HG03457 (cell line): ENCODE measurements around the gene ZNF69.
"Not testable (repeated sequence)": the region's sequence is repeated elsewhere in the genome, so short reads cannot be mapped to it uniquely, and the experiment has no call there.

Experiments used
- ATAC-seq: cut with Tn5 transposase; IDR thresholded peaks from one replicate; pipeline ENCODE4 v1.9.1; 2021; ENCODE audit warnings: moderate number of reproducible peaks; ENCODE audit not compliant: unreplicated experiment

Gene ZNF69

DNA sequence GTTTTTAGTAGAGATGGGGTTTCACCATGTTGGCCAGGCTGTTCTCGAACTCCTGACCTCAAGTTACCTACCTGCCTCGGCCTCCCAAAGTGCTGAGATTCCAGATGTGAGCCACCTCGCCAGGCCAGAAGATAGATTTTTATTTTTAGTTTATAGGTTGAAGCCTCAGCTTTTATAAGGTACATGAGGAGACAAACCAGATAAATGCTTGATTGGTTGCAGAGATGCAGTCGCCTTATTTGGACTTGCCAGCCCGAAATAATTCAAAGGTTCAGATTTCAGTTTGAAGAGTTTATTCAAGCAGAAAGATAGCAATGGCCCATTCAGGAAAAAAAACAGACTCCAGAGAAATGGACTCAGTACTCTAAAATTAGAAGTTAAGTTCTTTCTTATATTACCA lies 3.1 kb downstream of the ZNF69 start:
- ATAC-seq = no peak

DNA sequence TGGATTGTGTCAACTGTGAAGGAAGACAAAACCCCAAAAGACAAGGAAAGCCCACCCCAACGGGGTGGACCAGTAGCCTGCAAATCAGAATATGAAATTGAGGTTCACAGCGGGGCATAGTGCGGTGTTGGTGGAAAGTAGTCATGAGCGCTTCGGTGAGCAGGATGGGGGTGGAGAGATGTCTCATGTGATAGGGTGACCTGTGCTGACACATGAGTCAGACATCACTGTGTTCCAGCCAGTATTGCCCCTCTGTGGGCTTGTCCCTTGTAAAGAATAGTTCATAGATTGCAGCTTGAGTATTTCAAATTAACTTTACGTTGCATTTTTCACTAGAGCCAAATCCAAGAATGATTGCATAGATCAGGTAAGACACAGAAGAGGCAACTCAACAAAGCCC lies 7.3 kb downstream of the ZNF69 start:
- no peak for ATAC-seq

DNA sequence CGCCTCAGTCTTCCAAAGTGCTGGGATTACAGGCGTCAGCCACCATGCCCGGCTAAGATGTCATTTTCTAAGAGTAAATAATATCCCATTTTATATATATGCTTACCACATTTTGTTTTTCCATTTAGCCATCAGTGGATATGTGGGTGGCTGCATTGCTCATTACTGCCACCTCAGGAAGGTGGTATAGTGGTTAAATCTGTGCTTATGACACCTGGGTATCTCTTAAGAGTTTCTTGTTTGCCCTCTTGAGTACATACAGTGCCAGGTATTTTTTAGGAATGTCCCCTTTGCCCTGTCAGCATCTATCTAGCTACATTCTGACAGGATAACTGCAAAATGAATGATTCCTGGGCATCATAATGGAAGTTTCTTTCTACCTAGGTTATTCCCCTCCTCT lies 14.6 kb downstream of the ZNF69 start:
- no peak for ATAC-seq

DNA sequence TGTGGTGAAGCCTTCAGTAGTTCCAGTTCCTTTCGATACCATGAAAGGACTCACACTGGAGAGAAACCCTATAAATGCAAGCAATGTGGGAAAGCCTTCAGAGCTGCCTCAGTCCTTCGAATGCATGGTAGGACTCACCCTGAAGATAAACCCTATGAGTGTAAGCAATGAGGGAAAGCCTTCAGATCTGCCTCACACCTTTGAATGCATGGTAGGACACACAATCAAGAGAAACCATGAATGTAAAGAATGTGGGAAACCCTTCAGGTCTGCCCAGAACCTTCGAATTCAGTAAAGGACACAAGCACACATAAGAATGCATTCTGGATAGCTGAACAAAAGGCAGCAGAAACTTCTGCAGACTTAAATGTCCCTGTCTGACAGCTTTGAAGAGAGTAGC lies 18.3 kb downstream of the ZNF69 start:
- ATAC-seq = no peak

DNA sequence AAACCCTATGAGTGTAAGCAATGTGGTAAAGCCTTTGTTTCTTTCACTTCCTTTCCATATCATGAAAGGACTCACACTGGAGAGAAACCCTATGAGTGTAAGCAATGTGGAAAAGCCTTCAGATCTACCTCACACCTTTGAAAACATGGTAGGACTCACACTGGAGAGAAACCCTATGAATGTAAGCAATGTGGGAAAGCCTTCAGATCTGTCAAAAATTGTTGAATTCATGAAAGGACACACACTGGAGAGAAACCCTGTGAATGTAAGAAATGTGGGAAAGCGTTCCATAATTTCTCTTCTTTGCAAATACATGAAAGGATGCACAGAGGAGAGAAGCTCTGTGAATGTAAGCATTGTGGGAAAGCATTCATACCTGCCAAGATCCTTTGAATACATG lies 24.4 kb downstream of the ZNF69 start:
- ATAC-seq = not testable (repeated sequence)

DNA sequence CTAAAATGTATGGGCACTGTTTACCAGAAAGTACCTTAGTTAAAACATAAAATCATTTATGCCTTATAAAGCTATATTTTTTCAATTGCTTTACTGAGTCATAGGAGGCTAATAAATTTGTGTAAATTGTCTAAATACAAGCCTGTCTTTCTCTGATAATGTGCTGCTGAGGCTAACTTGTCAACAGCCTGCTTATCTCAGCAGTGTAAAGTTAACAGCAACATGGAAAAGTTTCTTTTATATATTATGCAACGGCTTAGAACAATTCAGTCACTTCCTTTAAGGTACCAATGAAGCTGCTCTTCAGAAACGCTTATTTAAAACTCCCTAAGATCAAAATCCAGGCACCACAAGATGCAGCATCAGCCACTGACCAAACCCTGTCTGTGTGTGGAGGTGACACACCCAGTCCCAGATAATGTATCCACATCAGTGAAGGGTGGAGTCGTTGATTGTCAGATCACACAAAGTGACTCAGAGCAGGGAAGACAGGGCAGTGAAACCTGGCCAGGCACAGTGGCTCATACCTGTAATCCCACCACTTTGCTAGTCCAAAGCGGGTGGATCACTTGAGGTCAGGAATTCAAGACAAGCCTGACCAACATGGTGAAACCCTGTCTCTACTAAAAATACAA lies 27.0 kb downstream of the ZNF69 start:
- not testable (repeated sequence) for ATAC-seq

DNA sequence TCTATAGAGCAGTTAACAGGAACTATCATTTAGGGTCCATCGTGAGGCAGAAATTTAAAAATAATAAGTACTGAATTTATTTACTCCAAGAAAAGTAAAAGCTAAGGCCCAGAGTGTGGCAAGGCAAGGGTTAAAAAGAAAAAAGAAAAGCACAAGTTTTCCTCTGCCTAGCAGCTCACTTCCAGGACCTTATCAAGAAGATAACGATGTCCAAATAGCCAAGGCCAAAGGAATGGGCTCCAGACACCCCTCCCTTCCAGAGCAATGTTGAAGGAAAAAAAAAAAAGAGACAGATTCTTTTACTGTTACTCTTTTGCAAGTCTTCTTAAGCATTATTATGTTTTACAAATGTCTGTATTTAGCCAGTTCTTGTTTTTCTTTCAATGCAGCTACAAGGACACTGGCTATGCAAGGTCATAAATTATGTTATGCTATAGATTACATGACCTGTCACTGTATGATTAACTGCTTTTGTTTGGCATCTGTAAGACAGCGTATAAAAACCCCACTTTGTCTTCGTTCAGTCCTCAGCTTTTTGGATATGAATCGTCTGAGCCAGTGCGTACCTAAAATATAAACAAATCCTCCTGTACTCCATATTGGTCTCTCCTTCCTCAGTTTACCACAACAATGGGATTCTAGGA lies 34.4 kb downstream of the ZNF69 start:
- no peak for ATAC-seq

DNA sequence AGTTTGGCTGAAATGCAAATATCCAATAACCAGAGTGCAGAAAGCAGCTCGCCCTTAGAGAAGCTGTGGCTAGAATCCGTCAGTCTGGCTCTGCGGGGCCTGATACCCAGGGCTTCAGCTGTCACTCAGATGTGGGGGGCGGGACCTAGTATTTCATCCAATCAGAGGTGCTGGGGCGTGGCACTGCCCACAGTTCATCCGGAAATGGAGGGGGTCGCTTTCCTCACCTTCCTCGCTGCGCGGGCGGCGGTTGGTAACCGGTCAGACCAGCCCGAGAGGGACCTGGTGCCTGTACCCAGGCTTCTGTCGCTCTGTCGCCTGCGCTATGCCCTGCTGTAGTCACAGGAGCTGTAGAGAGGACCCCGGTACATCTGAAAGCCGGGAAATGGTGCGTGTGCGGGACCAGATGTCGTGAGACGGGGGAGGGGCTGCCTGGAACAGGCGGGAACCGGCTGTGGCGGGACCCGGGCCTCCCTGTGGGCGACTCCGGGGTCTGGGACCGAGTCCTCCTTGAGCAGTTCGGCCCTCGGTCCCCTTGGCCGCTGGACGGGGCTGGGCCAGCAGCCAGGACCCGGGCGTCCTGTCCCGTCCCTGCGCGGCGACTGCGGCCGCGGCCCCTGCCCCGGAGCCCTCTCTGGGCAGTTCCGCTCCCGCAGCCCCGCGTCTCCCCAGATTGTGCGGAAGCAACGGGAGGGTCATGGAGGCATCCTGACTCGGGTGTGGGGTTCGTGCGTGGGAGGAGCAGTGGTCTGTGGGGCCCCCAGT lies 37.5 kb downstream of the ZNF69 start, which contains the start of gene ZNF700:
ZNF700 (plus strand) TSS at position 222 of the 765 bp plus-strand sequence; CDS start at position 326, 104 bp downstream.
- ATAC-seq = peak; percentile 62

DNA sequence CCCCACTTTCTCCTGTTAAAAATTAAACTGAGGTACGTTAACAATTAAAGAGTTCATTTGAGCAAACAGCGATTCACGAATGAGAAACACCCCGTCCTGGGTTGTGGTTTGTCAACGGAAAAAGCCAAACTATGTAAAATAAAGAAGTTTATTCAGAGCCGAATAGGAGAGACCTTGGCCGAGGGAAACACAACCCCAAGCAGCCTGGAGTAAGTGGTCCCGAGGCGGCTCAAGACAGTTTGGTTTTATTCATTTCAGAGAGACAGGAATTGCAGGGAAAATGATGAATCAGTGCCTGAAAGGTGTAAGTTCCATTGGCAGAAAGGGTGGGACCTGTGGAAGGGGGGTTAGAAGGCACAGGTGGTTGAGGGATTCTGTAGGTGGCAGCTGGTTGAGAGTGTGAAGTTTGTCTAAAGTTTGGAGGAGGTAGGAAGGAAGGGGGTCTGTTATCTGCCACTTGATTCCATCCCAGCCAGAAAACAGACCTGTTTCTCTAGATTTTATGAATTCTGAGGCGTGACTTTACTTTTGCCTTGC lies 38.1 kb downstream of the ZNF69 start:
- not testable (repeated sequence) for ATAC-seq

DNA sequence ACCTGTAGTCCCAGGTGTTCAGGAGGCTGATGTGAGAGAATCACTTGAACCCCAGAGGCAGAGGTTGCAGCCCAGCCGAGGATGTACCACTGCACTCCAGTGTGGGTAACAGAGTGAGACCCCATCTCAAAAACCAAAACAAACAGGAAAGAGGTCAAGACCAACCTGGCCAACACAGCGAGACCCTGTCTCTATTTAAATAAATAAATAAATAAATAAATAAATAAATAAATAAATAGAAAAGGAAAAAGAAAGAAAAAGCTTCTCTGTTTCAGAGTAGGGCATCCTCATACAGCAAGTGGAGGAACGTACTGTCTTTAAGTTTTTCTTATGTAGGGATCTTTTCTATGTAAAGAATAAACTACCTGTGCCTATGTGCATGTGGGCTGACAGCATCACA lies 39.6 kb downstream of the ZNF69 start:
- no peak for ATAC-seq

DNA sequence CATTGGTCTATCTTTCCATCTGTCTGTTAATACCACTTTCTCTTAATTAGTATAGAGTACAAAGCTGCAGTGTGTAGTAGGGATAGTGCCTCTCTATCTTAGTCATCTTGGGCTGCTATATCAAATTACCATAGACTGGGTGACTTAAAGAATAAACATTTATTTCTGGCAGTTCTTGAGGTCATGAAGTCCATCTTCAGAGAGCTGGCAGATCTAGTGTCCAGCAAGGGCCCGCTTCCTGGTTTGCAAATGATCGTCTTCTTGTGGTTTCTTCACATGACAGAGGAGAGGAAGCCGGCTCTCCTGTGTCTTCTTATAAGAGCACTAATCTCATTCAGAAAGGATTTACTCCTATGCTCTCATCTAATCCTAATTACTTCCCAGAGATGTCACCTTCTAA lies 43.5 kb downstream of the ZNF69 start:
- ATAC-seq = no peak

DNA sequence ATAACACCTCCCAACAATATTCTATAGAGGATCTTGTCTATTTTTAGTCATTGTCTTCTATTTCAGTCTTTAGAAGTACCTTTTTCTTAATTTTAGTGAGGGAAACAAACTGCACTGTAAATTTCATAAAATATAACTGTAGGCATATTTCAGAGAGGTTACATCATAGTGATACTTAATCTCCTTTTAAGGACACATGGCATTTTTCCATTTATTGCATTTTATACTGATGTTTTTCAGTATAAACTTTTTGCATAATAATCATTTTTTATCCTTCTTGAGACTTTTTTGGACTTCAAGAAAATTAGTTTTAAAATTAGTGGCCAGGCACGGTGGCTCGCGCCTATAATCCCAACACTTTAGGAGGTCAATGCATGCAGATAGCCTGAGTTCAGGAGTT lies 43.9 kb downstream of the ZNF69 start:
- no peak for ATAC-seq

DNA sequence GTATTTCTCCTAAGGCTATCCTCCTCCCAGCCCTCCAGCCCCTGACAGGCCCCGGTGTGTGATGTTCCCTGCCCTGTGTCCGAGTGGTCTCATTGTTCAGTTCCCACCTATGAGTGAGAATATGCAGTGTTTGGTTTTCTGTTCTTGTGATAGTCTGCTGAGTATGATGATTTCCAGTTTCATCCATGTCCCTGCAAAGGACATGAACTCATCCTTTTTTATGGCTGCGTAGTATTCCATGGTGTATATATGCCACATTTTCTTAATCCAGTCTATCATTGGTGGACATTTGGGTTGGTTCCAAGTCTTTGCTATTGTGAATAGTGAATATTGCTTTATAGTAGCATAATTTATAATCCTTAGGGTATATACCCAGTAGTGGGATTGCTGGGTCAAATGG lies 48.2 kb downstream of the ZNF69 start:
- ATAC-seq = not testable (repeated sequence)

DNA sequence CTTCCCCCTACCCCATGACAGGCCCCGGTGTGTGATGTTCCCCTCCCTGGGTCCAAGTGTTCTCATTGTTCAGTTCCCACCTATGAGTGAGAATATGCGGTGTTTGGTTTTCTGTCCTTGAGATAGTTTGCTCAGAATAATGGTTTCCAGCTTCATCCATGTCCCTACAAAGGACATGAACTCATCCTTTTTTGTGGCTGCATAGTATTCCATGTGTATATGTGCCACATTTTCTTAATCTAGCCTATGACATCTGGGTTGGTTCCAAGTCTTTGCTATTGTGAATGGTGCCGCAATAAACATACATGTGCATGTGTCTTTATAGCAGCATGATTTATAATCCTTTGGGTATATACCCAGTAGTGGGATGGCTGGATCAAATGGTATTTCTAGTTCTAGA lies 50.8 kb downstream of the ZNF69 start:
- ATAC-seq = not testable (repeated sequence)

DNA sequence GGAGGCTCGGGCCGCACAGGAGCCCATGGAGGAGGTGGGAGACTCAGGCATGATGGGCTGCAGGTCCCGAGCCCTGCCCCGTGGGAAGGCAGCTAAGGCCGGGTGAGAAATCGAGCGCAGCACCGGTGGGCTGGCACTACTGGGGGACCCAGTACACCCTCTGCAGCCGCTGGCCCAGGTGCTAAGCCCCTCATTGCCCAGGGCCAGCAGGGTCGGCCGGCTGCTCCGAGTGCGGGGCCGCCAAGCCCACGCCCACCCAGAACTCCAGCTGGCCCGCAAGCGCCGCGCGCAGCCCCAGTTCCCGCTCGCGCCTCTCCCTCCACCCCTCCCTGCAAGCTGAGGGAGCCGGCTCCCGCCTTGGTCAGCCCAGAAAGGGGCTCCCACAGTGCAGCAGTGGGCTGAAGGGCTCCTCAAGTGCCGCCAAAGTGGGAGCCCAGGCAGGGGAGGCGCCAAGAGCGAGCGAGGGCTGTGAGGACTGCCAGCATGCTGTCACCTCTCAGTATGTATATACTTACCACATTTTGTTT lies 53.8 kb downstream of the ZNF69 start:
- not testable (repeated sequence) for ATAC-seq

DNA sequence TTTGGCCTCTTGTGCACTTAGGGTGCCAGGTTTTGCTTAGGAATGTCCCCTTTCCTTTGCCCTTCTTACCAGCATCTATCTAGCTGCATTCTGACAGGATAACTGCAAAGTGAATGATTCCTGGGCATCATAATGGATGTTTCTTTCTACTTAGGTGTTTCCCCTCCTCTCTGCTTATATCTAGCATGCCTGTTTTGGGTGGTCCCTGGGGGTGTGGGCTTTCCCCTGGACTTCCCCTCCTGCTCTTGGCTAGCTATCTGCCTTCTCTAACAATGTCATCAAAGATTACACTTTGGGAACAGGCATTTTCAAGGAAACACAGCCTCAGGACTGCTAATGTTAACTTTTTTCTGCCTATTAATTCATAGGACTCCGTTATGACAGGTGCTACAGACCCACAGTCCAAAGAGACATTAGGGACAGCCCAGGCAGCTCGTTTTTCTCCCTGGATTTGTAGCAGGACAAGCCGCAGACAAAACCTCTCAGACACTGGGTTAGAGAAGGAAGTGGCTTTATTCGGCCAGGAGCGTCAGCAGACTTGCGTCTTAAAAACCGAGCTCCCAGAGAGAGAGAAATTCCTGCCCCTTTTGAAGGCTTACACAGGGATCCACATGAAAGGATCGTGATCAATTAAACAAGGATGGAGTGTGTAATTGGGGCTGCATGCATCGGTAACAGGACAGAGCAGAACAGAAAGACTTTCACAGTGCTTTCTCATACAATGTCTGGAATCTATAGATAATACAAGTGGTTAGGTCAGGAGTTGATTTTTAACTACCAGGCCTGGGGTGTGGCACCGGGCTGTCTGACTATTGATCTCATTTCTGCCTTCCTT lies 54.6 kb downstream of the ZNF69 start:
- no peak for ATAC-seq

DNA sequence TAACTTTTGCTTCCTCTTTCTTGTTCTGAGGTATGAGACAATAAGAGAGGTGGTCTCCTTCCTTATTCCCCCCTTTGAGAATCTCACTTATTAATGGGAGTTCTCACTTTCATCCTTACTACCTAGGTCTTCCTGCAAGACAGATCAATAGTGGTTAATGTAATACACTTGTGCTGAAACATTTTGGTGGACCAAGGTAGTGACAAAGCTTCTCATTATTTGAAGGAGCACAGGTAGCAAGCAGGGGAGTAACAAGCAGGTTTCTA lies 55.2 kb downstream of the ZNF69 start:
- ATAC-seq = no peak

DNA sequence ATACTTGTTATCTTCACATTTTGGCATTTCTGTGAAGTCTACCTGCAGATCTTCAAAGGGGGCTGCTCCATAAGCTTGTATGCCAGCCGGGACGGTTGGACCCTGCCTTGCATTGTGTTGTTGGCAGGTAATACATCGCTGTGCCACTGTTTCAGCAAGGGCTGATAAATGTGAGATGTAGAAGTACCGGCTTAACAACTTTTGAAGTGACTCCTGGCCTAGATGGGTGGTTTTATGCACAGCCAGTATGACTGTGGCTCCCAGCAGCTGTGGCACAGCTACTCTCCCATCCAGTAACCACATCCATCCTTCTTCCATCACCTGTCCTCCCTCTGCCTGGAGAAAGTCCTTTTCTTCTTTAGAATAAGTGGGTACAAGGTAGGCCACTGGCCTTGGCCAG lies 57.1 kb downstream of the ZNF69 start:
- no peak for ATAC-seq

DNA sequence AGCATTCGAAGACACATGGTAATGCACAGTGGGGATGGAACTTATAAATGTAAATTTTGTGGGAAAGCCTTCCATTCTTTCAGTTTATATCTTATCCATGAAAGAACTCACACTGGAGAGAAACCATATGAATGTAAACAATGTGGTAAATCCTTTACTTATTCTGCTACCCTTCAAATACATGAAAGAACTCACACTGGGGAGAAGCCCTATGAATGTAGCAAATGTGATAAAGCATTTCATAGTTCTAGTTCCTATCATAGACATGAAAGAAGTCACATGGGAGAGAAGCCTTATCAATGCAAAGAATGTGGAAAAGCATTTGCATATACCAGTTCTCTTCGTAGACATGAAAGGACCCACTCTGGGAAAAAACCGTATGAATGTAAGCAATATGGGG lies 61.1 kb downstream of the ZNF69 start:
- no peak for ATAC-seq

DNA sequence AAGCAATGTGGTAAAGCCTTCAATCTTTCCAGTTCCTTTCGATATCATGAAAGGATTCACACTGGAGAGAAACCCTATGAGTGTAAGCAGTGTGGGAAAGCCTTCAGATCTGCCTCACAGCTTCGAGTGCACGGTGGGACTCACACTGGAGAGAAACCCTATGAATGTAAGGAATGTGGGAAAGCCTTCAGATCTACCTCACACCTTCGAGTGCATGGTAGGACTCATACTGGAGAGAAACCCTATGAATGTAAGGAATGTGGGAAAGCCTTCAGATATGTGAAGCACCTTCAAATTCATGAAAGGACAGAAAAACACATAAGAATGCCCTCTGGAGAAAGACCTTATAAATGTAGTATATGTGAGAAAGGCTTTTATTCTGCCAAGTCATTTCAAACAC lies 61.6 kb downstream of the ZNF69 start:
- no peak for ATAC-seq

DNA sequence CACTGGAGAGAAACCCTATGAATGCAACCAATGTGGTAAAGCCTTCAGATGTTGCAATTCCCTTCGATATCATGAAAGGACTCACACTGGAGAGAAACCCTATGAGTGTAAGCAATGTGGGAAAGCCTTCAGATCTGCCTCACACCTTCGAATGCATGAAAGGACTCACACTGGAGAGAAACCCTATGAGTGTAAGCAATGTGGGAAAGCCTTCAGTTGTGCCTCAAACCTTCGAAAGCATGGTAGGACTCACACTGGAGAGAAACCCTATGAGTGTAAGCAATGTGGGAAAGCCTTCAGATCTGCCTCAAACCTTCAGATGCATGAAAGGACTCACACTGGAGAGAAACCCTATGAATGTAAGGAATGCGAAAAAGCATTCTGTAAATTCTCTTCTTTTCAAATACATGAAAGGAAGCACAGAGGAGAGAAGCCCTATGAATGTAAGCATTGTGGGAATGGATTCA lies 62.1 kb downstream of the ZNF69 start:
- not testable (repeated sequence) for ATAC-seq
